ENCODE results near the gene VAMP8. TPM values are rescaled to one million over a fixed set of nuclear protein-coding genes. Genes with fewer than 3 reads are reported as not detected.

The VAMP8 gene
- total RNA-seq, result 27.6 TPM

- no peaks in the 10 kb centered on the region for H3K27me3 ChIP-seq (ENCODE audit: insufficient read depth, low read length)
- H3K9me3 ChIP-seq (ENCODE audit: low read depth, low read length), result no peaks in the 10 kb centered on the region
- peak within 1 kb of the TSS; percentile 62 for H3K4me3 ChIP-seq (ENCODE audit: low read length)
- peaks cover 51% of the 10 kb centered on the region for H3K4me1 ChIP-seq (ENCODE audit: insufficient read depth, low read length)
Observed at GRCh38 chr2:85577386-85578242, at the start of gene VAMP8. Gene VAMP8, plus strand, starts transcription at chr2:85577586. Its CDS starts 61 bp downstream, at chr2:85577647.

DNA sequence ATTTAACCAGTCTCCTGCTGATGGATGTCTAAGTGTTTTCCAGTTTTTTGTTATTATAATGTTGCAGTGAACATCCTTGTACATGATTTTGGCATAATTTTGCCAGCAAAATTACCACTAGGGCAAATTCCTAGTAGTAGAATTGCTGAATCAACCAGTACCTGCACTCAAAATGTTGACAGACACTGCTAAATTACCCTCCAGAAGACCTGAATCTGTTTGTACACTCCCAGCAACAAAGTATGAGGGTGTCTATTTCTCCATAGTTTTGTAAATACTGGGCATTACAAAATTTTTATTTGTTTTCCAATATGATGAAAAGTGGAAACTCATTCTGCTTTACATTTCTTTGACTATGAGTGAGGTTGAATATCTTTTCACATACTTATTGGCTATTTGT lies 49.6 kb upstream of the VAMP8 start:
- H3K4me1 ChIP-seq (ENCODE audit: insufficient read depth, low read length), result peaks cover 24% of the 10 kb centered on the region
- H3K9me3 ChIP-seq (ENCODE audit: low read depth, low read length), result no peaks in the 10 kb centered on the region
- no peaks in the 10 kb centered on the region for H3K27me3 ChIP-seq (ENCODE audit: insufficient read depth, low read length)
- no peak overlapping the region for H3K4me3 ChIP-seq (ENCODE audit: low read length)

GRCh38 chr2:85528355-85528754 lies 49.0 kb upstream of the VAMP8 start:
- Histone ChIP-seq H3K9me3 (ENCODE audit: low read depth, low read length) (no peaks in the 10 kb centered on the region), H3K27me3 (ENCODE audit: insufficient read depth, low read length) (no peaks in the 10 kb centered on the region), H3K4me1 (ENCODE audit: insufficient read depth, low read length) (peaks cover 24% of the 10 kb centered on the region), H3K4me3 (ENCODE audit: low read length) (no peak overlapping the region)

DNA sequence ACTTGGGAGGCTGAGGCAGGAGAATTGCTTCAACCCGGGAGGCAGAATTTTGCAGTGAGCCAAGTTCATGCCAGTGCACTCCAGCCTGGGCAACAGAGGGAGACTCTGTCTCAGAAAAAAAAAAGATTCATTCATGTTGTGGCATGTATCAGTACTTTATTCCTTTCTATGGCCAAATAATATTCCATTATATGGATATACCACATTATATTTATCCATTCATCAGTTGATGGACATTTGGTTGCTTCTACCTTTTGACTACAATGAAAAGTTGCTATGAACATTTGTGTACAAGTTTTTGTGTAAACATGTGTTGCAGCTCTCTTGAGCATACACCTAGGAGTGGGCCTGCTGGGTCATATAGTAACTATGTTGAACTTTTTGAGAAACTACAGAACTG lies 47.6 kb upstream of the VAMP8 start:
- Histone ChIP-seq H3K9me3 (ENCODE audit: low read depth, low read length) (no peaks in the 10 kb centered on the region), H3K27me3 (ENCODE audit: insufficient read depth, low read length) (no peaks in the 10 kb centered on the region), H3K4me1 (ENCODE audit: insufficient read depth, low read length) (peaks cover 15% of the 10 kb centered on the region), H3K4me3 (ENCODE audit: low read length) (no peak overlapping the region)

DNA sequence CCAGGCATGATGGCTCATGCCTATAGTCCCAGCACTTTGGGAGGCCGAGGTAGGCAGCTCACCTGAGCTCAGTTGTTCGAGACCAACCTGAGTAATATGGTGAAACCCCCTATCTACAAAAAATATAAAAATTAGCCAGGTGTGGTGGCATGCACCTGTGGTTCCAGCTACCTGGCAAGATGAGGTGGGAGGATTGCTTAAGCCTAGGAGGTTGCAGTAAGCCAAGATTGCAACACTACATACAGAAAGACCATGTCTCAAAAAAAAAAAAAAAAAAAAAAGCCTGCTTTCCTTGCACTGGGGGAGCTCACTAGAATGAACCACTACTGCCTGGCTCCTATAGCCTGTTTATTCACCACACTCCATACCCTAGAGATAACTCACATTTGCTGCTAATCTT lies 45.8 kb upstream of the VAMP8 start:
- Histone ChIP-seq H3K4me3 (ENCODE audit: low read length) (no peak overlapping the region), H3K9me3 (ENCODE audit: low read depth, low read length) (no peaks in the 10 kb centered on the region), H3K27me3 (ENCODE audit: insufficient read depth, low read length) (no peaks in the 10 kb centered on the region), H3K4me1 (ENCODE audit: insufficient read depth, low read length) (peaks cover 11% of the 10 kb centered on the region)

DNA sequence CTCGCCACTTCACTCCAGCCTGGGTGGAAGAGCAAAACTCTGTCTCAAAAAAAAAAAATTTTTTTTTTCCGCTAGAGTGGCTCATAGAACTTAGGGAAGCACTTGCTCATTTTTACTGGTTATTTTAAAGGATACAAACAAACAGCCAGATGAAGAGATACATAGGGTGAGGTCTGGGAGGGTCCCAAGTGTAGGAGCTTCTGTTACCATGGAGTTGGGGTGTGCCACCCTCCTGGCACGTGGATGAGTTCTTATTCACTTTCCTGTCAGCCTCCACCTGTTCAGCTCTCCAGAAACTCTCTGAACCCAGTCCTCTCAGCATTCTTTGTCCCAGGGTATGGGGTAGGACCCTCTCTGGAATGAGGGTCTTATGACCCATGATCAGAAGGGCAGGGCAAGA lies 43.3 kb upstream of the VAMP8 start:
- H3K9me3 ChIP-seq (ENCODE audit: low read depth, low read length), result no peaks in the 10 kb centered on the region
- H3K27me3 ChIP-seq (ENCODE audit: insufficient read depth, low read length), result no peaks in the 10 kb centered on the region
- no peak overlapping the region for H3K4me3 ChIP-seq (ENCODE audit: low read length)
- peaks cover 26% of the 10 kb centered on the region for H3K4me1 ChIP-seq (ENCODE audit: insufficient read depth, low read length)

- Histone ChIP-seq H3K27me3 (ENCODE audit: insufficient read depth, low read length) (no peaks in the 10 kb centered on the region), H3K9me3 (ENCODE audit: low read depth, low read length) (no peaks in the 10 kb centered on the region), H3K4me1 (ENCODE audit: insufficient read depth, low read length) (peaks cover 28% of the 10 kb centered on the region), H3K4me3 (ENCODE audit: low read length) (no peak overlapping the region)
Observed at GRCh38 chr2:85534881-85535280, 42.5 kb upstream of the VAMP8 start.

DNA sequence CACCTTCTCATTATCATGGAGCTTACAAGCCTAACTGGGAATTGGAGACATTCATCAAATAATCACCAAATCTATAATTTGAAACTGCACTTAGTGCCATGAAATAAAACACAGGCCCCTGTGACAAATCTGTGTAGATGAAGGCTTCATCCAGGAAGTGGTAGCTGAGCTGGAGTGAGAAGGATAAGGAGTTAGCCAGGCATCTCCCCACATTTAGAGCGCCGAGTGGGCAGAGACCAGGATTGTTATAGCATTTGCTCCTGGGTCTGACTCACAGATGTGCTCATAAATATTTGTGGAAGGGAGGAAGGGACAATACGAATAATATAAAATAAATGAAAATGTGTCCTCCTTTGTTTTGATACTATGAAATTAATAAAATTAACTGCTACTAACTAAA lies 40.9 kb upstream of the VAMP8 start:
- no peaks in the 10 kb centered on the region for H3K27me3 ChIP-seq (ENCODE audit: insufficient read depth, low read length)
- H3K4me1 ChIP-seq (ENCODE audit: insufficient read depth, low read length), result peaks cover 44% of the 10 kb centered on the region
- H3K4me3 ChIP-seq (ENCODE audit: low read length), result no peak overlapping the region
- H3K9me3 ChIP-seq (ENCODE audit: low read depth, low read length), result no peaks in the 10 kb centered on the region

- H3K4me3 ChIP-seq (ENCODE audit: low read length), result peak overlapping the region; percentile 92
- no peaks in the 10 kb centered on the region for H3K27me3 ChIP-seq (ENCODE audit: insufficient read depth, low read length)
- no peaks in the 10 kb centered on the region for H3K9me3 ChIP-seq (ENCODE audit: low read depth, low read length)
- peaks cover 47% of the 10 kb centered on the region for H3K4me1 ChIP-seq (ENCODE audit: insufficient read depth, low read length)
Observed at GRCh38 chr2:85537600-85538506, 39.5 kb upstream of the VAMP8 start.

GRCh38 chr2:85538507-85539360 lies 38.7 kb upstream of the VAMP8 start, which contains the start of gene MAT2A:
Gene MAT2A, plus strand, starts transcription at chr2:85539168. Its CDS starts 120 bp downstream, at chr2:85539288.
- peaks cover 47% of the 10 kb centered on the region for H3K4me1 ChIP-seq (ENCODE audit: insufficient read depth, low read length)
- H3K4me3 ChIP-seq (ENCODE audit: low read length), result peak within 1 kb of the TSS; percentile 92
- no peaks in the 10 kb centered on the region for H3K9me3 ChIP-seq (ENCODE audit: low read depth, low read length)
- H3K27me3 ChIP-seq (ENCODE audit: insufficient read depth, low read length), result no peaks in the 10 kb centered on the region

DNA sequence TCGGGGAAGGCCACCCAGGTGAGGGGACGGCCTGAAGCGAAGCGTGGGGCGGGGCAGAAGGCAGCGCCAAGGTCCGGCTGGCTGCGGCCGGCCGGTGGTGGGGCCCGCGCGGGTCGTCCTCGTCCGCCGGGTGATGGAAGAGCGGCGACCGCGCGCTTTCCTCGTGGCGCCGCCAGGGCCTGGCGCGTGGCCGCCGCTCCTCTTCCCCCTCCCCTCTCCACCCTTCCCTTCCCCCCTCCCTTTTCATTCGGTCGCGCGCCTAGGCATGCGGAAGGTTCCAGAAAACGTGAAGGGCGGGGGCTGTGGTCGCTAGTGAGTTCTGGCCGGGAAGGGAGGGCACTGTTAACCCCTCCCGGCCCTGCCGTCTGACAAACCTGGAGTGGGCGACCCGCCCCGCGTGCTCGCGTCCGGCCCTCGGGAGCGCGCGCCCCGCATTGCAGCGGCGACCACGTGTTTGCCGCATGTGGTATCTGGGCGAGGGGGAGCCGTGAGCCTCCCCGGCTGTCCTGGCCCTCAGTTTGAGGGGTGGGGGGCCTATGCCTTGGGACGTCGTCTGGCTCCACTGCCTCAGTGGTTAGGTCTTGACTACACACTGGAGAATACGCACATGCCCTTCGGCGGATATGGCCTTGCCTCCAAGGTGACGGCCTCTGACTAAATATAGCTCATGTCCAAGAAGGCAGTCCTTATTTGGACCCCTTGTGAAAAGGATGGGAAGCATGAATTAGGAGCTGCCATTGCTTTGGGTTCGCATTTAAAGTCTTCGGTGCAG lies 37.8 kb upstream of the VAMP8 start:
- Histone ChIP-seq H3K27me3 (ENCODE audit: insufficient read depth, low read length) (no peaks in the 10 kb centered on the region), H3K4me3 (ENCODE audit: low read length) (peak overlapping the region; percentile 92), H3K4me1 (ENCODE audit: insufficient read depth, low read length) (peaks cover 42% of the 10 kb centered on the region), H3K9me3 (ENCODE audit: low read depth, low read length) (no peaks in the 10 kb centered on the region)

GRCh38 chr2:85540133-85540648 lies 37.2 kb upstream of the VAMP8 start:
- Histone ChIP-seq H3K4me1 (ENCODE audit: insufficient read depth, low read length) (peaks cover 41% of the 10 kb centered on the region), H3K27me3 (ENCODE audit: insufficient read depth, low read length) (no peaks in the 10 kb centered on the region)

DNA sequence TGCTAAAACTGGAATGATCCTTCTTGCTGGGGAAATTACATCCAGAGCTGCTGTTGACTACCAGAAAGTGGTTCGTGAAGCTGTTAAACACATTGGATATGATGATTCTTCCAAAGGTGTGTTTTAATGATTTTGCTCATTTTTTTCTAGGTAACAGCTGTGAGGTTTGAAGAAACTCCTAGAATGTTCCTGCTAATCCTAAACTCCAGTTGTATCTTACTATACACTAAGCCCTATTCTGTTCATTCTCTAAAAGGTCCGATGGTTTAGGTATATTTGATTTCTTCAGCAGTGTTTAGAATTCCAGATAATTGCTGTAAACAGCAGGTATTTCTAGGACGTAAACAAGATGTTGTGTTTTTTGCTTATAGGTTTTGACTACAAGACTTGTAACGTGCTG lies 36.1 kb upstream of the VAMP8 start:
- H3K27me3 ChIP-seq (ENCODE audit: insufficient read depth, low read length), result no peaks in the 10 kb centered on the region
- H3K4me1 ChIP-seq (ENCODE audit: insufficient read depth, low read length), result peaks cover 36% of the 10 kb centered on the region
- no peaks in the 10 kb centered on the region for H3K9me3 ChIP-seq (ENCODE audit: low read depth, low read length)
- H3K4me3 ChIP-seq (ENCODE audit: low read length), result no peak overlapping the region

More at GRCh38 chr2:85540133-85540648, 37.2 kb upstream of the VAMP8 start:
- H3K9me3 ChIP-seq (ENCODE audit: low read depth, low read length), result no peaks in the 10 kb centered on the region
- H3K4me3 ChIP-seq (ENCODE audit: low read length), result peak overlapping the region; percentile 92
